Measurements from ENCODE around the gene AUTS2. TPM values are rescaled to one million over a fixed set of nuclear protein-coding genes. Genes with fewer than 3 reads are reported as not detected.

Gene AUTS2
- total and polyA plus RNA-seq, 4 donors: 4.9 to 24.4 (median 7.0) TPM

DNA sequence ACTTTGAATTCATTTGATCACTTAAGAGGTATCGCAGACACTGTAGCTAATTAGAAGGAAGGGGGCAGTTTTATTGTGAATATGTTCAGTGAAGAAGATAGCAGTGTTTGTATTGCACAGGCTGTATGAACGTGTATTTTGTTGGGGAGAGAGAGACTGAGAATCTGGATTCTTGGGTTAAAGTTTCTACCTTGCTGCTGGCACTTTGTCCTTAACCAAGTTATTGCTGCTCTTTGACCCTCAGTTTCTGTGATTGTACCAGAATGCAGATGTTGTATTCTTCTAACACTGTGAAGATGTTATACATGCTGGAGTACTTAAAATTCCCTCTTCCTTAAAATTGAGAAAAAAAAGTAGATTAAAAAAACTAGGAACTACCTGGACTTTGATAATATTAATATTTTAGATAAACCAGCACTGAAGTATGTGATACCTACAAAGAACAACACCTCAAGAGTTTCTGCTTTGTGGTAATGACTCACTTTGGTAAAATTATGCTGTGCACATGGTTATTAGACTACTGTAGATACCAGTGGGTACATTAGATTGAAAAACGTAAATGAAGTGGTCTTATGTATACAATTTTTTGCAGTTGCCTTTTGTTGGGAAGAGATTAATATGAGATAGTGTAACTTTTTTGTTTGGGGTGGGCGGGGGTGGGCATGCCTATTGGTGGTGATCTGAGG lies 321.3 kb downstream of the AUTS2 start:
- no peak overlapping the region for H3K4me3 ChIP-seq (ENCODE audit: low read depth in 1 of 3, low read length in 3 of 3)
- no peak for DNase-seq (ENCODE audit: low spot score)
- H3K9me3 ChIP-seq (ENCODE audit: control insufficient read depth in 4 of 4, low read length in 3 of 4): no peaks in the 10 kb centered on the region
- no peaks in the 10 kb centered on the region for H3K4me1 ChIP-seq (ENCODE audit: control insufficient read depth in 4 of 4, insufficient read depth in 4 of 4, low read length in 3 of 4)
- no peaks in the 10 kb centered on the region for H3K27me3 ChIP-seq (ENCODE audit: control insufficient read depth in 4 of 4, insufficient read depth in 4 of 4, low read length in 3 of 4)
- no peak overlapping the region for H3K9ac ChIP-seq (ENCODE audit: low read depth in 1 of 2, low read length in 2 of 2)
- 82% methylated on average over 4 of the region's 4 CpGs for WGBS
- H3K36me3 ChIP-seq (ENCODE audit: control insufficient read depth in 4 of 4, insufficient read depth in 3 of 4, low read depth in 1 of 4, low read length in 3 of 4): no peaks in the 10 kb centered on the region
- TF ChIP-seq TAF1 (conservative IDR thresholded peaks at IDR 0.05) (no peak), JUND (IDR thresholded peaks at IDR 0.05) (no peak), RAD21 (IDR thresholded peaks at IDR 0.05) (no peak), GABPA (IDR thresholded peaks at IDR 0.05 in 1 of 2, conservative IDR thresholded peaks at IDR 0.05 in 1 of 2) (no peak), FOXA2 (IDR thresholded peaks at IDR 0.05) (no peak), NR2F2 (IDR thresholded peaks at IDR 0.05) (no peak), RXRA (IDR thresholded peaks at IDR 0.05) (no peak), EGR1 (IDR thresholded peaks at IDR 0.05; ENCODE audit: low read depth in 2 of 2) (no peak), HNF4A (conservative IDR thresholded peaks at IDR 0.05) (no peak), YY1 (IDR thresholded peaks at IDR 0.05) (no peak), FOXA1 (IDR thresholded peaks at IDR 0.05) (no peak)
- TF ChIP-seq, protein P1, sequence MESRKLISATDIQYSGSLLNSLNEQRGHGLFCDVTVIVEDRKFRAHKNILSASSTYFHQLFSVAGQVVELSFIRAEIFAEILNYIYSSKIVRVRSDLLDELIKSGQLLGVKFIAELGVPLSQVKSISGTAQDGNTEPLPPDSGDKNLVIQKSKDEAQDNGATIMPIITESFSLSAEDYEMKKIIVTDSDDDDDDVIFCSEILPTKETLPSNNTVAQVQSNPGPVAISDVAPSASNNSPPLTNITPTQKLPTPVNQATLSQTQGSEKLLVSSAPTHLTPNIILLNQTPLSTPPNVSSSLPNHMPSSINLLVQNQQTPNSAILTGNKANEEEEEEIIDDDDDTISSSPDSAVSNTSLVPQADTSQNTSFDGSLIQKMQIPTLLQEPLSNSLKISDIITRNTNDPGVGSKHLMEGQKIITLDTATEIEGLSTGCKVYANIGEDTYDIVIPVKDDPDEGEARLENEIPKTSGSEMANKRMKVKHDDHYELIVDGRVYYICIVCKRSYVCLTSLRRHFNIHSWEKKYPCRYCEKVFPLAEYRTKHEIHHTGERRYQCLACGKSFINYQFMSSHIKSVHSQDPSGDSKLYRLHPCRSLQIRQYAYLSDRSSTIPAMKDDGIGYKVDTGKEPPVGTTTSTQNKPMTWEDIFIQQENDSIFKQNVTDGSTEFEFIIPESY (IDR thresholded peaks at IDR 0.05): no peak
- TF ChIP-seq, protein P2, sequence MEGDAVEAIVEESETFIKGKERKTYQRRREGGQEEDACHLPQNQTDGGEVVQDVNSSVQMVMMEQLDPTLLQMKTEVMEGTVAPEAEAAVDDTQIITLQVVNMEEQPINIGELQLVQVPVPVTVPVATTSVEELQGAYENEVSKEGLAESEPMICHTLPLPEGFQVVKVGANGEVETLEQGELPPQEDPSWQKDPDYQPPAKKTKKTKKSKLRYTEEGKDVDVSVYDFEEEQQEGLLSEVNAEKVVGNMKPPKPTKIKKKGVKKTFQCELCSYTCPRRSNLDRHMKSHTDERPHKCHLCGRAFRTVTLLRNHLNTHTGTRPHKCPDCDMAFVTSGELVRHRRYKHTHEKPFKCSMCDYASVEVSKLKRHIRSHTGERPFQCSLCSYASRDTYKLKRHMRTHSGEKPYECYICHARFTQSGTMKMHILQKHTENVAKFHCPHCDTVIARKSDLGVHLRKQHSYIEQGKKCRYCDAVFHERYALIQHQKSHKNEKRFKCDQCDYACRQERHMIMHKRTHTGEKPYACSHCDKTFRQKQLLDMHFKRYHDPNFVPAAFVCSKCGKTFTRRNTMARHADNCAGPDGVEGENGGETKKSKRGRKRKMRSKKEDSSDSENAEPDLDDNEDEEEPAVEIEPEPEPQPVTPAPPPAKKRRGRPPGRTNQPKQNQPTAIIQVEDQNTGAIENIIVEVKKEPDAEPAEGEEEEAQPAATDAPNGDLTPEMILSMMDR (IDR thresholded peaks at IDR 0.05; ENCODE audit: low read depth, low read length, missing input control): no peak
- TF ChIP-seq, protein P3, sequence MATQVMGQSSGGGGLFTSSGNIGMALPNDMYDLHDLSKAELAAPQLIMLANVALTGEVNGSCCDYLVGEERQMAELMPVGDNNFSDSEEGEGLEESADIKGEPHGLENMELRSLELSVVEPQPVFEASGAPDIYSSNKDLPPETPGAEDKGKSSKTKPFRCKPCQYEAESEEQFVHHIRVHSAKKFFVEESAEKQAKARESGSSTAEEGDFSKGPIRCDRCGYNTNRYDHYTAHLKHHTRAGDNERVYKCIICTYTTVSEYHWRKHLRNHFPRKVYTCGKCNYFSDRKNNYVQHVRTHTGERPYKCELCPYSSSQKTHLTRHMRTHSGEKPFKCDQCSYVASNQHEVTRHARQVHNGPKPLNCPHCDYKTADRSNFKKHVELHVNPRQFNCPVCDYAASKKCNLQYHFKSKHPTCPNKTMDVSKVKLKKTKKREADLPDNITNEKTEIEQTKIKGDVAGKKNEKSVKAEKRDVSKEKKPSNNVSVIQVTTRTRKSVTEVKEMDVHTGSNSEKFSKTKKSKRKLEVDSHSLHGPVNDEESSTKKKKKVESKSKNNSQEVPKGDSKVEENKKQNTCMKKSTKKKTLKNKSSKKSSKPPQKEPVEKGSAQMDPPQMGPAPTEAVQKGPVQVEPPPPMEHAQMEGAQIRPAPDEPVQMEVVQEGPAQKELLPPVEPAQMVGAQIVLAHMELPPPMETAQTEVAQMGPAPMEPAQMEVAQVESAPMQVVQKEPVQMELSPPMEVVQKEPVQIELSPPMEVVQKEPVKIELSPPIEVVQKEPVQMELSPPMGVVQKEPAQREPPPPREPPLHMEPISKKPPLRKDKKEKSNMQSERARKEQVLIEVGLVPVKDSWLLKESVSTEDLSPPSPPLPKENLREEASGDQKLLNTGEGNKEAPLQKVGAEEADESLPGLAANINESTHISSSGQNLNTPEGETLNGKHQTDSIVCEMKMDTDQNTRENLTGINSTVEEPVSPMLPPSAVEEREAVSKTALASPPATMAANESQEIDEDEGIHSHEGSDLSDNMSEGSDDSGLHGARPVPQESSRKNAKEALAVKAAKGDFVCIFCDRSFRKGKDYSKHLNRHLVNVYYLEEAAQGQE (IDR thresholded peaks at IDR 0.05): no peak
- no peak overlapping the region for H3K27ac ChIP-seq (ENCODE audit: low read depth in 1 of 2, low read length in 2 of 2)

DNA sequence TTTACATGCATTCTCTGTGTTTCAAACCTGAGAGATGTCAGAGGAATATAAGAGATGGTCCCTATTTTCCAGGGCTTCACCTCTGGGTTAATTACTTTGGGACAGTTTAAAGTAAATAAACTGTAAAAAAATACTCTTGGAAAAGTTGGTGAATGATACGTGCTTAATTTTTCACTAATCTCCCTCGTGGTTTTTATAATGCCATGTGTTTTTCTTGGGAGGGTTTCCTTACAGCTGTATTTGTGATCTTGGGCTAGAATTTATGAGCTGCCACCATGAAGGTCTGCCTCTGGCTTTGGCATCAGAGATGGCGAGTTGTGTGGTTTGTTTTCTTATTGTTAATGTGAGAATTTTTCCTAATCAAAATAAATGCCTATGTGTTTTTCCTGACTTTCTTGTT lies 322.5 kb downstream of the AUTS2 start:
- H3K4me1 ChIP-seq (ENCODE audit: control insufficient read depth in 4 of 4, insufficient read depth in 4 of 4, low read length in 3 of 4): no peaks in the 10 kb centered on the region
- H3K4me3 ChIP-seq (ENCODE audit: low read depth in 1 of 3, low read length in 3 of 3): no peak overlapping the region
- 79% methylated on average over 3 of the region's 3 CpGs for WGBS
- TF ChIP-seq, protein P4, sequence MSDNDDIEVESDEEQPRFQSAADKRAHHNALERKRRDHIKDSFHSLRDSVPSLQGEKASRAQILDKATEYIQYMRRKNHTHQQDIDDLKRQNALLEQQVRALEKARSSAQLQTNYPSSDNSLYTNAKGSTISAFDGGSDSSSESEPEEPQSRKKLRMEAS (IDR thresholded peaks at IDR 0.05): no peak
- no peak for TF ChIP-seq HNF4A (conservative IDR thresholded peaks at IDR 0.05)
- H3K27ac ChIP-seq (ENCODE audit: low read depth in 1 of 2, low read length in 2 of 2): no peak overlapping the region
- H3K9me3 ChIP-seq (ENCODE audit: control insufficient read depth in 4 of 4, low read length in 3 of 4): no peaks in the 10 kb centered on the region
- no peak for DNase-seq (ENCODE audit: low spot score)
- no peak overlapping the region for H3K9ac ChIP-seq (ENCODE audit: low read depth in 1 of 2, low read length in 2 of 2)
- no peaks in the 10 kb centered on the region for H3K36me3 ChIP-seq (ENCODE audit: control insufficient read depth in 4 of 4, insufficient read depth in 3 of 4, low read depth in 1 of 4, low read length in 3 of 4)
- no peaks in the 10 kb centered on the region for H3K27me3 ChIP-seq (ENCODE audit: control insufficient read depth in 4 of 4, insufficient read depth in 4 of 4, low read length in 3 of 4)
